COLO668 (cell line): Measurements from ENCODE around the gene THSD7A.
"Not testable (repeated sequence)": the region's sequence is repeated elsewhere in the genome, so short reads cannot be mapped to it uniquely, and the experiment has no call there.

Source experiments
- DNase-seq: peaks from one replicate; lab custom pipeline; 2025; ENCODE audit not compliant: unreplicated experiment; lab: John Stamatoyannopoulos, UW

The THSD7A gene

GRCh38 chr7:11524476-11525397 is 307.3 kb downstream of the THSD7A start:
- DNase-seq, result no peak

GRCh38 chr7:11521964-11522499 is 310.0 kb downstream of the THSD7A start:
- DNase-seq, result not testable (repeated sequence)

- no peak for DNase-seq
Observed at GRCh38 chr7:11517853-11518252, 314.1 kb downstream of the THSD7A start.

- no peak for DNase-seq
Observed at GRCh38 chr7:11516328-11516727, 315.7 kb downstream of the THSD7A start.

- DNase-seq, result no peak
Observed at GRCh38 chr7:11513460-11513859, 318.5 kb downstream of the THSD7A start.

GRCh38 chr7:11507929-11508328 is 324.1 kb downstream of the THSD7A start:
- DNase-seq, result no peak

GRCh38 chr7:11506417-11506816 is 325.6 kb downstream of the THSD7A start:
- DNase-seq, result no peak

GRCh38 chr7:11505471-11505985 is 326.5 kb downstream of the THSD7A start:
- DNase-seq, result no peak

GRCh38 chr7:11492307-11492706 is 339.7 kb downstream of the THSD7A start:
- no peak for DNase-seq

GRCh38 chr7:11491811-11492210 is 340.2 kb downstream of the THSD7A start:
- DNase-seq, result no peak

GRCh38 chr7:11489280-11489679 is 342.7 kb downstream of the THSD7A start:
- no peak for DNase-seq

- no peak for DNase-seq
Observed at GRCh38 chr7:11486271-11486670, 345.7 kb downstream of the THSD7A start.

- DNase-seq, result no peak
Observed at GRCh38 chr7:11485636-11486035, 346.4 kb downstream of the THSD7A start.

GRCh38 chr7:11480143-11480542 is 351.9 kb downstream of the THSD7A start:
- DNase-seq, result no peak

- DNase-seq, result no peak
Observed at GRCh38 chr7:11478882-11479281, 353.1 kb downstream of the THSD7A start.

- DNase-seq, result no peak
Observed at GRCh38 chr7:11478426-11478825, 353.6 kb downstream of the THSD7A start.

GRCh38 chr7:11474902-11475585 is 357.0 kb downstream of the THSD7A start:
- DNase-seq, result no peak

- DNase-seq, result no peak
Observed at GRCh38 chr7:11473807-11474424, 358.1 kb downstream of the THSD7A start.

- no peak for DNase-seq
Observed at GRCh38 chr7:11473220-11473619, 358.8 kb downstream of the THSD7A start.

- no peak for DNase-seq
Observed at GRCh38 chr7:11472646-11473045, 359.4 kb downstream of the THSD7A start.

- DNase-seq, result no peak
Observed at GRCh38 chr7:11471255-11471654, 360.7 kb downstream of the THSD7A start.
